Measurements from ENCODE around the gene GALNT2. TPM values are rescaled to one million over a fixed set of nuclear protein-coding genes. Genes with fewer than 3 reads are reported as not detected.

The GALNT2 gene
- total and polyA plus RNA-seq, 2 of the 13 experiments (the other 11 are each of a cell fraction or from before 2014, with no cell fraction given): 39.3 to 39.6 TPM

GRCh38 chr1:230157420-230158390 is 90.7 kb downstream of the GALNT2 start (continued):
- TF ChIP-seq STAT6 (CRISPR knock-in tag; IDR thresholded peaks at IDR 0.05; ENCODE audit: borderline replicate concordance) (no peak), ZNF781 (CRISPR knock-in tag; IDR thresholded peaks at IDR 0.05; ENCODE audit: borderline replicate concordance, not compliant biosample characterization) (peak; percentile 9), SOX6 (IDR thresholded peaks at IDR 0.05) (no peak), SOX6 (CRISPR knock-in tag; IDR thresholded peaks at IDR 0.05) (no peak), CEBPG (CRISPR knock-in tag; IDR thresholded peaks at IDR 0.05) (no peak), FOXC1 (CRISPR knock-in tag; IDR thresholded peaks at IDR 0.05; ENCODE audit: borderline replicate concordance) (no peak), ZEB1 (IDR thresholded peaks at IDR 0.05; ENCODE audit: insufficient replicate concordance, low read depth) (no peak), AGO1 (IDR thresholded peaks at IDR 0.05; ENCODE audit: low read depth, low read length, poor library complexity, severe bottlenecking) (no peak), ZNF713 (CRISPR knock-in tag; IDR thresholded peaks at IDR 0.05) (no peak), GMEB1 (CRISPR knock-in tag; IDR thresholded peaks at IDR 0.05; ENCODE audit: borderline replicate concordance) (no peak), ELK4 (CRISPR knock-in tag; IDR thresholded peaks at IDR 0.05; ENCODE audit: borderline replicate concordance) (no peak), ZNF614 (CRISPR knock-in tag; IDR thresholded peaks at IDR 0.05; ENCODE audit: borderline replicate concordance) (no peak), ZMYM4 (CRISPR knock-in tag; IDR thresholded peaks at IDR 0.05) (no peak), SNAPC4 (CRISPR knock-in tag; IDR thresholded peaks at IDR 0.05) (no peak)

Measured in HepG2 (cell line).